ENCODE measurements around the gene CTXND1. TPM values are rescaled to one million over a fixed set of nuclear protein-coding genes. Genes with fewer than 3 reads are reported as not detected.

CTXND1 gene
- polyA plus RNA-seq, 1 experiment = not detected

DNA sequence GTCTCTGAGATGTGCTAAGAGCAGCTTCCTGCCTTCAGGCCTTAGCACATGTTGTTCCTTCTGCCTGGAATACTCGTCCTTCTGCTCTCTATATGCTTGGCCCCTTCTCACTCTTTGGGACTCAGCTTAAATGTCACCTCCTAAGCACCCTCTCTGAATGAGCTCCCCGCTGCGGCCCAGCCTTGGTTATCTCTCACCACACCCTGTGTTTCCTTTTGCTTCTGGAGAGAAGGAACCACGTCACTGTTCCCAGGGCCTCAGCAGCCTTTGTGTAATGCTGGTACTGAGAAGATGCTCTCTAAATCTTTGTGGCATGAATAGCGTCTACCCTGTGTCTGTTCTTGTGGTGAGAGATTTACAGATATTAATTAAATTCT is 97.0 kb downstream of the CTXND1 start:
- TF ChIP-seq, protein P1, sequence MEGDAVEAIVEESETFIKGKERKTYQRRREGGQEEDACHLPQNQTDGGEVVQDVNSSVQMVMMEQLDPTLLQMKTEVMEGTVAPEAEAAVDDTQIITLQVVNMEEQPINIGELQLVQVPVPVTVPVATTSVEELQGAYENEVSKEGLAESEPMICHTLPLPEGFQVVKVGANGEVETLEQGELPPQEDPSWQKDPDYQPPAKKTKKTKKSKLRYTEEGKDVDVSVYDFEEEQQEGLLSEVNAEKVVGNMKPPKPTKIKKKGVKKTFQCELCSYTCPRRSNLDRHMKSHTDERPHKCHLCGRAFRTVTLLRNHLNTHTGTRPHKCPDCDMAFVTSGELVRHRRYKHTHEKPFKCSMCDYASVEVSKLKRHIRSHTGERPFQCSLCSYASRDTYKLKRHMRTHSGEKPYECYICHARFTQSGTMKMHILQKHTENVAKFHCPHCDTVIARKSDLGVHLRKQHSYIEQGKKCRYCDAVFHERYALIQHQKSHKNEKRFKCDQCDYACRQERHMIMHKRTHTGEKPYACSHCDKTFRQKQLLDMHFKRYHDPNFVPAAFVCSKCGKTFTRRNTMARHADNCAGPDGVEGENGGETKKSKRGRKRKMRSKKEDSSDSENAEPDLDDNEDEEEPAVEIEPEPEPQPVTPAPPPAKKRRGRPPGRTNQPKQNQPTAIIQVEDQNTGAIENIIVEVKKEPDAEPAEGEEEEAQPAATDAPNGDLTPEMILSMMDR (IDR thresholded peaks at IDR 0.05; ENCODE audit: insufficient read depth, low read depth, low read length) = no peak
- CTCF ChIA-PET = interaction anchor here (1.2 kb wide), 1 partner anchor 18 kb away, joined by 3 read pairs; no protein-coding TSS in a partner anchor
- peaks cover 4% of the 10 kb centered on the region for H3K36me3 ChIP-seq (ENCODE audit: control insufficient read depth, insufficient read depth, low read length)
- DNase-seq (ENCODE audit: low read depth) = no peak
- no peaks in the 10 kb centered on the region for H3K27me3 ChIP-seq (ENCODE audit: control insufficient read depth, insufficient read depth, low read length)
- no peak overlapping the region for H3K4me3 ChIP-seq (ENCODE audit: low read depth, low read length)
- POLR2A ChIA-PET = no interaction called here

GRCh38 chr15:80154336-80154735 is 97.7 kb downstream of the CTXND1 start:
- ChIA-PET POLR2A (no interaction called here), CTCF (interaction anchor here (1.2 kb wide), 1 partner anchor 19 kb away, joined by 3 read pairs; no protein-coding TSS in a partner anchor)
- Histone ChIP-seq H3K27me3 (ENCODE audit: control insufficient read depth, insufficient read depth, low read length) (no peaks in the 10 kb centered on the region), H3K4me3 (ENCODE audit: low read depth, low read length) (no peak overlapping the region), H3K36me3 (ENCODE audit: control insufficient read depth, insufficient read depth, low read length) (peaks cover 1% of the 10 kb centered on the region)
- TF ChIP-seq, protein P1 (IDR thresholded peaks at IDR 0.05; ENCODE audit: insufficient read depth, low read depth, low read length) = no peak
- DNase-seq (ENCODE audit: low read depth) = no peak

DNA sequence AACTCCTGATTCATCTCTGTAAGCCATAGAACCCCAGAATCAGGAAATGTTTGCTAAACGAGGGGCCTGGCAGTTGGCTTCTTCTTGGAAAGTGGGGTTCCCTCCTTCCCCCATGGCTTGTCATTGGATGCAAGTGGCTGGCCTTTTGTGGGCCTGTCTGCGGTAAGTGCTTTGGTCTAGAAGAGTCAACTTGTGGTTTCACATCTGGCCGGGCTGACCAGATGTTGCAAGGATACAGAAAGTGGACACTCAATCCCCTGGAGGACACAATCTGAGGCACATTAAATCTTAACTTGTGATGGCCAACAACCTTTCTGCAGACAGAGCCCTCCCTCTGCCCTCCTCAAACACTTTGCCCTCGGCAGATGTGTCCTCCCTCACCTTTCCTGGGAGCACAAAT is 98.1 kb downstream of the CTXND1 start:
- Histone ChIP-seq H3K27me3 (ENCODE audit: control insufficient read depth, insufficient read depth, low read length) (no peaks in the 10 kb centered on the region), H3K36me3 (ENCODE audit: control insufficient read depth, insufficient read depth, low read length) (peaks cover 1% of the 10 kb centered on the region), H3K4me3 (ENCODE audit: low read depth, low read length) (no peak overlapping the region; the same call in 1 of the 2 replicates)
- DNase-seq (ENCODE audit: low read depth) = no peak
- ChIA-PET POLR2A (no interaction called here), CTCF (interaction anchor here (1.2 kb wide), 2 partner anchors 18 to 19 kb away, joined by 3 read pairs; no protein-coding TSS in a partner anchor)
- TF ChIP-seq, protein P1 (IDR thresholded peaks at IDR 0.05; ENCODE audit: insufficient read depth, low read depth, low read length) = no peak

GRCh38 chr15:80152896-80153876 is 98.8 kb downstream of the CTXND1 start, which contains the start of gene FAH:
TSS of gene FAH (plus strand) at chr15:80152999. CDS start at chr15:80153055, 56 bp downstream.
- CTCF ChIA-PET = interaction anchor here (1.2 kb wide), 2 partner anchors 19 to 20 kb away, joined by 3 read pairs; no protein-coding TSS in a partner anchor
- POLR2A ChIA-PET = no interaction called here
- DNase-seq (ENCODE audit: low read depth) = peak; percentile 6
- peak within 1 kb of the TSS; percentile 76 for H3K4me3 ChIP-seq (ENCODE audit: low read depth, low read length)
- no peaks in the 10 kb centered on the region for H3K27me3 ChIP-seq (ENCODE audit: control insufficient read depth, insufficient read depth, low read length)
- TF ChIP-seq, protein P1 (IDR thresholded peaks at IDR 0.05; ENCODE audit: insufficient read depth, low read depth, low read length) = no peak
- peaks cover under 1% of the 10 kb centered on the region; the same call in 1 of the 2 replicates for H3K36me3 ChIP-seq (ENCODE audit: control insufficient read depth, insufficient read depth, low read length)
